HG03196 (cell line): ENCODE results near the gene GFPT1.
A peak's percentile ranks its signal among the peaks of the same experiment; 100 is the strongest.
"Not testable (repeated sequence)": the region's sequence is repeated elsewhere in the genome, so short reads cannot be mapped to it uniquely, and the experiment has no call there.

Source experiments
- ATAC-seq: cut with Tn5 transposase; IDR thresholded peaks from one replicate; pipeline ENCODE4 v1.9.1; 2021; ENCODE audit not compliant: unreplicated experiment

GFPT1 gene

GRCh38 chr2:69386789-69387734 is at the start of gene GFPT1:
TSS of gene GFPT1 (minus strand) at chr2:69387227. CDS start at chr2:69387071, 156 bp downstream.
- peak; percentile 84 for ATAC-seq

- no peak for ATAC-seq
These were observed 49.5 kb upstream of the GFPT1 start for GRCh38 chr2:69436596-69436937.

GRCh38 chr2:69434753-69435152 is 47.7 kb upstream of the GFPT1 start:
- ATAC-seq: no peak

GRCh38 chr2:69429491-69430183 is 42.6 kb upstream of the GFPT1 start:
- no peak for ATAC-seq

- ATAC-seq: no peak
These were observed 42.0 kb upstream of the GFPT1 start for GRCh38 chr2:69428981-69429380.

GRCh38 chr2:69424419-69424818 is 37.4 kb upstream of the GFPT1 start:
- no peak for ATAC-seq

- ATAC-seq: no peak
These were observed 35.2 kb upstream of the GFPT1 start for GRCh38 chr2:69422198-69422597.

GRCh38 chr2:69419111-69419510 is 32.1 kb upstream of the GFPT1 start:
- ATAC-seq: not testable (repeated sequence)

GRCh38 chr2:69416147-69416546 is 29.1 kb upstream of the GFPT1 start:
- no peak for ATAC-seq

GRCh38 chr2:69411120-69411519 is 24.1 kb upstream of the GFPT1 start:
- no peak for ATAC-seq

GRCh38 chr2:69405306-69405705 is 18.3 kb upstream of the GFPT1 start:
- ATAC-seq: no peak

- ATAC-seq: no peak
These were observed 13.1 kb upstream of the GFPT1 start for GRCh38 chr2:69400121-69400520.

- no peak for ATAC-seq
These were observed 10.2 kb upstream of the GFPT1 start for GRCh38 chr2:69397234-69397633.

- ATAC-seq: no peak
These were observed 8.8 kb upstream of the GFPT1 start for GRCh38 chr2:69395866-69396265.

GRCh38 chr2:69393963-69394362 is 6.9 kb upstream of the GFPT1 start:
- no peak for ATAC-seq

- no peak for ATAC-seq
These were observed 3.4 kb upstream of the GFPT1 start for GRCh38 chr2:69390471-69390870.

GRCh38 chr2:69390001-69390400 is 3.0 kb upstream of the GFPT1 start:
- no peak for ATAC-seq

- no peak for ATAC-seq
These were observed 2.2 kb upstream of the GFPT1 start for GRCh38 chr2:69389271-69389670.

GRCh38 chr2:69387770-69388481 is 899 bp upstream of the GFPT1 start:
- no peak for ATAC-seq

GRCh38 chr2:69386360-69386759 is 667 bp downstream of the GFPT1 start:
- ATAC-seq: no peak

- ATAC-seq: no peak
These were observed 1.4 kb downstream of the GFPT1 start for GRCh38 chr2:69385443-69386151.
